ENCODE results near the gene STYXL1.

Gene STYXL1

GRCh38 chr7:75981453-75982305 is 66.1 kb downstream of the STYXL1 start:
- no peak for DNase-seq (ENCODE audit: low read depth in 1 of 2, low spot score in 1 of 2)

- DNase-seq (ENCODE audit: low read depth in 1 of 2, low spot score in 1 of 2) = no peak
These were observed 66.7 kb downstream of the STYXL1 start for GRCh38 chr7:75981203-75981452.

DNA sequence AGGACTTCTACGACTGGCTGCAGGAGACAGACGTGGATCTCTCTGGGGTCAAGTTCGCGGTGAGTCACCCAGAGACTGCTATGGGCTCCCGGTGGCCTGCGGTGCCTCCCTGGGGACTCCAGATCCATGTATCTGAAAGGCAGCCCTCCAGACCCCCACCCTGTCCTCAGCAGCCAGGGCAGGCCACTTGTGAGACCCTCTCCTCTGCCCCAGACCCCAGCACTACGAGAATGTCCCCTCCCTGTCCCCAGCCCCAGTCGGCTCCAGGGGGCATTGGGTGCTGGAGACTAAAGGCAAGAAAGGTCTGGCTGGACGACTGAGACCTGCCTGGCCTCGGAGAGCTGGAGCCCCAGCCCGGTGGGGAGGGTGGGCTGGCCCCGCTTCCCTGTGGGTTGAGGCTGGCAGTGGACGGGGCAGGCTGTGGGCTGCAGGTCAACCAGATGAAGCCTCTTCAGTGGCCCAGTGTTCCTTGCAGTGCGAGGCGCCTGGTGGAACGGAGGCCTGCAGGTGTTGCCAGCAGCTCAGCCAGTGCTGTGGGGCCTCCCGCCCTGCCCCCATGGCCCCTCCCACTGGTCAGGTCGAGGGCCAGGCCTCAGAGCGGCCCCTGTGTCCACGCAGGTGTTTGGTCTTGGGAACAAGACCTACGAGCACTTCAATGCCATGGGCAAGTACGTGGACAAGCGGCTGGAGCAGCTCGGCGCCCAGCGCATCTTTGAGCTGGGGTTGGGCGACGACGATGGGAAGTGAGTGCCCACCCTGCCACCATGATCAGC is 67.2 kb downstream of the STYXL1 start:
- DNase-seq (ENCODE audit: low read depth in 1 of 2, low spot score in 1 of 2) = no peak

GRCh38 chr7:75979759-75980429 is 67.9 kb downstream of the STYXL1 start:
- DNase-seq (ENCODE audit: low read depth in 1 of 2, low spot score in 1 of 2) = no peak

GRCh38 chr7:75977743-75978142 is 70.1 kb downstream of the STYXL1 start:
- DNase-seq (ENCODE audit: low read depth in 1 of 2, low spot score in 1 of 2) = no peak

DNA sequence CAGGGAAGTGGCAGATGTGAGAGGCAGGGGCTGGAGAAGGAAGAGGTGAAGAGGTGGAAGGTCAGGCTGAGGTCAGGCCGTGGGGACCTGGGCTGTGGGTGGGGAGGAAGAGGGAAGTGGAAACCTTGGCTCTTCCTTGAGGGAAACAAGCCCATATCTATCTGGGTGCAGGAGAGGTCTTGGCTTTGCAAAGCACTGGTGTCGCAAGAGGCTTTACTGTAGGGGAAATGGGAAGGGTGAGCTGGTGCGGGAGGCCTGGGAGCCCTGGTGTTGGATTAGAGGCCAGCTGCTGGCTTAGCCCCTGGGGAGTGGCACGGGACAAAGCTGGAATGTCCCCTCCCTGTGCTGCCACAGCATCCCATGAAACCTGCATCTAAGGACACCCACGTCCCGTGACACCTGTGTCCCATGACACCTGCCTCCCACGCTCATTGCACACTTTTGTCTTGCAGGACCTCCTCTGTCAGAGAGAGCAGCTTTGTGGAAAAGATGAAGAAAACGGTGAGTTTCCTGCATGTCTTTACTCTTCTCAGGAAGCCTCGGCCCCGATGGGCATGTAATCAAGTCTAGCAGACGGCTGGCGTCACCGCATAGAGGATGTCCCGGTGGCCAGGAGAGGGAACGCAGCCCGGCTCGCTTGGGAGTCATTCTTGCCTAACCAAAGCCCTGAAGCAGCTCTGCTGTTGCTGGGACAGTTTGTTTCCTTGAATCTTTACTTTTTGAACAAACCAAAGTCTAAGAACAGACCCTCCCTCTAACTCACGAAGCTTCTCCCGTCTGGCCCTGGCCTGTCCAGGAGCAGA is 75.6 kb downstream of the STYXL1 start:
- DNase-seq (ENCODE audit: low read depth in 1 of 2, low spot score in 1 of 2) = no peak

DNA sequence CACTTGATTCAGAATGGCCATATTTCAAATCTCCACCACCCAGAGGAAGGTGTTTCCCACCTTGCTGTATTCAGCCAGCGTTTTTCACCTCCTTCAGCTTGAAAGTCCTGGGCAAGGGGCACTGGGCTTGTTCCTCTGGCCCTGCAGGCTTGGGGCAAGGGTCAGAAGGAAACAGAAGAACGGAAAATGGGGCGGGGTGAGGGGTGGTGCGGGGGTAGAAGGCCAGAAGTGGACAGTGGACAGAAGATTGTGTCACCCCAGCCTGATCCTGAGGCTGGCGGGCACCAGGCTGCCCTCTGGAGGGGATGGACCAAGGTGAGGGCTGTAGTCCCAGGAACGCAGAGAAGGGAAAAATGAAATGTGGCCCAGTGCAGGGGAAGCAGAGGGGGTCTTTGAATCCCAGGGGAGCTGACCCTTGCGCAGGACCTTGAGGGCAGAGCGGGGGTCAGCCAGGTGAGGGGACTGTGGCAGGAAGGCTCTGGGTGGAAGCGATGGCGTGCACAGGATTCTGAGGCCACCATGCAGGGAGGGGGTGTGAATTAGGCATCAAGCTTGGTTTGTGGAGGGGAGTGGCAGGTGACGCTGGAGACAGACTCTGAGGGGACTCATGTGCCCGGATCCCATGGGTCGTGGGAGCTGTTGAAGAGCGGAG is 76.4 kb downstream of the STYXL1 start:
- DNase-seq (ENCODE audit: low read depth in 1 of 2, low spot score in 1 of 2) = no peak

- DNase-seq (ENCODE audit: low read depth in 1 of 2, low spot score in 1 of 2) = no peak
These were observed 77.9 kb downstream of the STYXL1 start for GRCh38 chr7:75969704-75970498.

- DNase-seq (ENCODE audit: low read depth in 1 of 2, low spot score in 1 of 2) = no peak
These were observed 78.6 kb downstream of the STYXL1 start for GRCh38 chr7:75969182-75969581.

DNA sequence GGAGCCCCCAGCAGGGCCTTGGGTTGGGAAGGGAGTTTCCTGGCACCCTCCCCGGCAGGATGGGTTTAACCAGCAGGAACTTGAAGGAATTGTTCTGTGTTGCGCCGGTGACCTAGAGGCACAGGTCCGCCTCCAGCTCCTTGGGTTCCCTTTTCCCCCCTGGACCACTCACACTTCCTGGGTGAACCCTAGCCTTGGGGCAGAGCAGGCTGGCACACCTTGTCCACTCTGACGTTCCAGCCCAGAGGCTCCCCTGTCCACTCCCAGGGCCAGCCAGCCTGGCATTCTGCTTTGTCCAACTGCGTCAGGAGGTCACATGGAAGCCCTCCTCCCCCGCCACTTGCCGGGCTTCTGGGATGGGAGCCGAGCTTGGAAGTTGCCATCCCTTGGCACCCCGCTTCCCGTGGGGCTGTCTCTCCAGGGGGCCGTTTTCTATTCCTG is 79.2 kb downstream of the STYXL1 start:
- no peak for DNase-seq (ENCODE audit: low read depth in 1 of 2, low spot score in 1 of 2)

DNA sequence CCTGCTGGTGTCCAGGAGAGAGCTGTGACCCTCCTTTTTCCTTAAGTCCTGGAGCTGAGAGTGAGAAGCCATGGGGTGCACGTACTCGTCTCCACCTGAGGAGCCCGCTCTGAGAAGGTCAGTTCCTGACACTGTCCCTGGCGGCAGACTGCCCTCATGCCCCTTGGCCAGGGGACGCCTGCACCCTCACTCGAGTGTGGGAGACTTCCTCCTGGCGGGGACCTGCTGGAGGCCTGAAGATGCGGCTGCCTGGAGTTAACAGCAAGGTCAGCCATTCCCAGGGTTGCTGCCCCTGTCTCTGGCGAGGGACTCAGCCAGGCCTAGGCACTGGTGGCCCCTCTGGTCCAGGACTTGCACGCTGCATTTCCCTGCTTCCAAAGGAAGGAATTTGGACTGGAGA is 79.8 kb downstream of the STYXL1 start:
- DNase-seq (ENCODE audit: low read depth in 1 of 2, low spot score in 1 of 2) = no peak

- no peak for DNase-seq (ENCODE audit: low read depth in 1 of 2, low spot score in 1 of 2)
These were observed 80.3 kb downstream of the STYXL1 start for GRCh38 chr7:75967487-75967997.

GRCh38 chr7:75967055-75967454 is 80.7 kb downstream of the STYXL1 start:
- DNase-seq (ENCODE audit: low read depth in 1 of 2, low spot score in 1 of 2) = no peak

DNA sequence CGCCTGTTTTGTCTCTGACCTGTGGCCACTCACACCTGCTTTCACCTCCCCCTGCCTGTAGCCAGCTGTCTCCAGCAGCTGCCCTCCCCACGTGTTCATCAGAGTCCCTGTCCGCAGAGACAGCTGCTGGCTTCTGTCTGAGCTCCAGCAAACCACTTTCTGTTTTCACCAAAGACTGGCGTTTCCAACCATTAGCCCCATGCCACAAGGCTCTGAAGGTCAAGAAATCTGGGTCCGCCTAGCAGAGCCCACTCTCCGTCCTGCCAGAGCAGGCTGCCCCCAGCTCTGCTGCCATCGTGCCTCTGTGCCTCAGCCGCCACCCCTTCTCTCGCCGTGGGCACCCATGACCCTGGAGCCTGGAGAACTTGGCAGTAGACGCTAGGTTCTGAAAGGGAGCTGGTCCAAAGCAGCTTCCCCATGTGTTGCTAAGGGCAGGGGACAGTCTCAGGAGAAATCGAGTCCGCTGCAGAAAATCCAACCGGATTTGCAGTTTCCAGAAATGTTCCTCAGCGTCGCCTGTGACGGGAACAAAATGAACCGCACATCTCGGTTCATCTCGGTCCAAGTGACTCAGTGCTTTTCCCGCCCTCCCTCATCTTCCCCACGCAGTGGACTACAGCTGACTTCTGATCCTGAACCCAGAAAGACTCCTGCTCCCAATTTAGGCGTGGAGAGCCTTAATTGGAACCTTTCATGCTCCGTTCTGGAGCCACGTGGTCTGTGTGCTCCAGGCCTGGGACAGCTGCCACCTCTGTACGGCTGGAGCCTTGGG is 81.4 kb downstream of the STYXL1 start:
- no peak for DNase-seq (ENCODE audit: low read depth in 1 of 2, low spot score in 1 of 2)

DNA sequence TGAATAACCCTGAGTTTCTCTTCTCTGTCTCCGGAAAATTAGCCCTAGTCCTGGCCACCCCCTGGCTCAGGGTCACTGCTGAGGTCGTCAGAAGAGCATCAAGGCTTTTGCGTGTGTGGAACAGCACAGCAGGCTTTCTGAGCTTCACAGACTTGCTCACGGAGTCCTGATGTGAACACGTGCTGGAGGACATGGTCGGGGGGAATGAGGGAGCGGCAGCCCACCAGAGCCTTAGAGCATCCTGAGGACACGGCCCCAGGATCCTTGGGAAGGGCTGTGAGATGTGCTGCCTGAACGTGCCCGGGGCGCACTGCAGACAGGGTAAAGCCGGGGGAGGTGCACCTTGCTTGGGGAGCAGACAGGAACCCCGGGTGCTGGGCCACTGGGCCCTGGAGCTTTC is 82.2 kb downstream of the STYXL1 start:
- DNase-seq (ENCODE audit: low read depth in 1 of 2, low spot score in 1 of 2) = no peak

- no peak for DNase-seq (ENCODE audit: low read depth in 1 of 2, low spot score in 1 of 2)
These were observed 84.3 kb downstream of the STYXL1 start for GRCh38 chr7:75963381-75963995.

- DNase-seq (ENCODE audit: low read depth in 1 of 2, low spot score in 1 of 2) = no peak
These were observed 85.0 kb downstream of the STYXL1 start for GRCh38 chr7:75962607-75963380.

DNA sequence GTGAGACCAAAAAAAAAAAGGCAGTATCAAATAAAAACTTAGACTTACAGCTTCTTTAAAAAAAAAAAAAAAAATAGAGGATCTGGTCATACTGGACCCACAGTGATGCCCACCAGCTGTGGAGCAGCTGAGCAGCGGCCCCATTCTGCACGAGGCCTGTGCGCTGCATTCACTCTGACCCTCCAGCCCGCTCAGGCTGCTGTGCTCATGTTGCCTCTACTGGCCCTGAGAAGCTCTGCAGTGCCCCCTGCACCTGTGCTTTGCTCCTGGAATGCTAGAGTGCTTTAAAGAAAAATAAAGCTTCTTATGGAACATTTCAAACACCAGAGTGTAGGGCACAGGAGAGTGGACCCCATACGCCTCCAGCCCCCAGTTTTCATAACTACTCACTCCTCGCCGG is 86.6 kb downstream of the STYXL1 start:
- no peak for DNase-seq (ENCODE audit: low read depth in 1 of 2, low spot score in 1 of 2)
